Brain pericyte (primary cell): ENCODE results near the gene GMFB.

Experiments used
- DNase-seq: peaks from one replicate; pipeline ENCODE4 v3.0.0-alpha.2; 2012; ENCODE audit warnings: low read depth, low spot score

The GMFB gene

DNA sequence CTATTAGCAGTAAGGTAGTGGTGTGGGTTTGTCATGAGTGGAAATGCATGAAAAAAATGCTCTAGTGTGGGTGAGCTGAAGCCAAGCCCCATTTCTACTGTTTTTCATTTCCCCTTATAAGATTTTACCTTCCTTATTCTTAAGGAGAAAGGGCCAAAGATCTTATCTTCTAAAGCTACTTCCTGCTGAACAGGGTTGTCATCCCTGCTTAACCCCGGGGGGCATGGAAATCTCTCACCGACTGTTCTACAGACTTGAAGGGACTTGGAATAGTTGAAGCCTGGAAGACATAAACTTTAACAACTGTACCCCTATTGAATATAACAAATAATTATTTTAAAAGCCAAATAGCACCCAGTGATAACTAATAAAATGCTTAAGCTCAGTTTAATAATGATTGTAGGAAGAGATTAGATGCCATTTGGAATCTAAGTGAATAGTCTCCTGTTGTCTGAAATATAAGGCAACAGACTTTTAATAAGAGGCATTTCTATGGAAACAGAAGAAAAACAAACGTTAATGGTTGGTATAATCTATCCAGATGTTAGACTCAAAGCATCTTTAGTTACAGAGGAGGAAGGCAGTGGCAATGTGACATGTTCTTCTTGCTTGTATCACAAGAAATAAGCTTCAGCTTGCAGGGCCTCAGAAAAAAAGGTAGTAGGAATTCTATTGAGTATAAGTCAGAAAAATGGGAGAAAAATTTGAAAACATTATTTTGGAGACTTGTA, 1.8 kb upstream of the GMFB start:
- DNase-seq = no peak

GRCh38 chr14:54489731-54490444, 1.1 kb upstream of the GMFB start:
- DNase-seq = no peak

DNA sequence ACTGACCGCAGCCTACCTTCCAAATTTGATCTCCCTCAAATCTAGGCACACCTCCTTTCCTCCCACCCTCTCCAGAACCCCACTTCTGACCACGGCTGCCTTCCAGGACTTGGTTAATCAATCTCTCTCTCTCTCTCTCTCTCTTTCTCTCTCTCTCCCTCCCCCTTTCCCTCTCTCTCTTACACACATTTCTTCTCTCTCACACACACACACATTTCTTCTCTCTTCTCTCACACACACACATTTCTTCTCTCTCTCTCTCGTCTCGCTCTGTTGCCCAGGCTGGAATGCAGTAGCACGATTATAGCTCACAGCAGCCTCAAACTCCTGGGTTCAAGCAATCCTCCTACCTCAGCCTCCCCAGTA, 521 bp upstream of the GMFB start:
- no peak for DNase-seq

- DNase-seq = no peak
Measured at GRCh38 chr14:54488318-54488645, 498 bp downstream of the GMFB start.

DNA sequence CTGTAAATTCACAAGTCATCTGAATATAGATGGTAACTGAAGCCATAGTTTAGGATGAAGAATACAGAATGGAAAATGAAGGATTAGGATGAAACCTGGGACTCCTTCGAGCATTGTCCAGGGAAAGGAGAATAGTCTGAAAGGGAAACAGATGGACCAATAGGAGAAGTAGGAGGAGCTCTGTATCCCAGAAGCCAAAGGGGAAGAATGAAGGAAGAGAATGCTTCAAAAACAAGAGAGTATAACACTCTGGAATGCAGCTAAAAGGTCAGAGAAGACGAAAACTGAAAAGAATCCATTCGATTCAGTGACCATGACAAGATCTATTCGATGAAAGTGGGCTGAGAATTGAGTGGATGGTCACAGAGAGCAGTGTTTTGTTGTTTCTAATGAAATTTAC, 1.0 kb downstream of the GMFB start:
- no peak for DNase-seq

GRCh38 chr14:54486685-54487084, 2.1 kb downstream of the GMFB start:
- DNase-seq = no peak

DNA sequence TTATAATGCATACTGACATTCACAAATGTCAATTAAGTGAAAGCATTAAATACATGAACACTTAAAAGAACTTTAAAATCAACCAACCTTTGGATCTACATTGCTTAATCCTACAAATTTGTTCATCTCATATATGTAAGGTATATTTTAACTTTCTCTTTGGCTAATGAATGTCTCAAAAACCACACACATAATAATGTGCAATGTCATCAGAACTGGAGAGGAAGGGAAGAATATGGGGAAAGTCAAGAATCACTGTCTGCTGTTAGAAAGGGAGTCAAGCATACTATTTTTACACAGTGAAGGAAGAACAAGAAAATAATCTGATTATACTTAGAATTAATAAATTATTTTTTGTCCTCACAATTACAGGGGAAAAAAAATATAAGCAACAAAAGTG, 4.9 kb downstream of the GMFB start:
- DNase-seq = no peak

DNA sequence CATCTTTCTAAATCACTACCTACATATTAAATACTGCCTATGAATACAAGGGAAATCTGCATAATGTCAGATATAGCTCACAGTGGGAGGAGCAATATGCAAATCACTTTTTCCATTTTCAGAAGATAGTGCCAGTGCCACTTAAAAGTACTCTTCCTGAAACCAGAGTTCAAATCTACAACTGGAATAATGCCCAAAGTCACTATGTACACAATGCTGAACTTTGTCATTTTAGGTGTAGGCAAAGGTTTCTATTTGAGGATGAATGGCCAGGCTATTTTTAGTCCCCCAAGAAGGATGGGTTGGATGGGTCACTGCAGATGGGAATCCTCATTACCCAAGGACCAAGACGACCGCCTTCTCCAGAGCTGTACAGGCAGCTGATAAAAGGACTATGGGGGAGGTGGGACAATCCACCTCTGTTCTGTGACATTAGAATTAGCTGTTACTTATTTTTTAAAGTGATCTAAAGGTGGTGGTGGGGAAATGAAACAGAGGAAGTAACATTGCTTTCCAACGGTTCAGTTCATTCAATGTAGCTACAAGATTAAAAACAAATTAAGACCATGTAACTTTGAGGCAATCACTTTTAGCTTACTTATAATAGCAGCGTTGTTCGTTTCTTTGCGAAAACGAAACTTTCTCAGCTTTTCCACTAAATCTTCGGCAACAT, 5.6 kb downstream of the GMFB start:
- no peak for DNase-seq

DNA sequence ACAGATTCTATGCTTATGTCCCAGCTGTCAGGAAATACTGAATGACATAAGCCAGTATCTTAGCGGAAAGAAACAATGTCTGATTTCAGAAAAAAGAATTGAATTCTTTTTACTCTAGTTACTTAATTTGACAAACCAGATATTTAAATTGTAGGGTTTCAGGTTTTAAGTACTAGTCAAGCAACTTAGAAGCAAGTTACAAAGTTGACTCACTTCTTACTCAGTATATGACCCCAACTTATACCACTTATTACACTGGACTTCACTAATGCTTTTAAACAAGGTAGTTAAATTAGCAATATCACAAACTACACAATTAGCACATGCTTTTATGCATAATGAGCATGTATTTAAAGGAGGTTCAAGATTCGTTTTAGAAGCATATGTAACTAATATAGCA, 7.1 kb downstream of the GMFB start:
- DNase-seq = no peak

- no peak for DNase-seq
Measured at GRCh38 chr14:54480830-54481562, 7.8 kb downstream of the GMFB start.

GRCh38 chr14:54478636-54479215, 10.1 kb downstream of the GMFB start:
- no peak for DNase-seq

- no peak for DNase-seq
Measured at GRCh38 chr14:54475911-54476310, 12.9 kb downstream of the GMFB start.

DNA sequence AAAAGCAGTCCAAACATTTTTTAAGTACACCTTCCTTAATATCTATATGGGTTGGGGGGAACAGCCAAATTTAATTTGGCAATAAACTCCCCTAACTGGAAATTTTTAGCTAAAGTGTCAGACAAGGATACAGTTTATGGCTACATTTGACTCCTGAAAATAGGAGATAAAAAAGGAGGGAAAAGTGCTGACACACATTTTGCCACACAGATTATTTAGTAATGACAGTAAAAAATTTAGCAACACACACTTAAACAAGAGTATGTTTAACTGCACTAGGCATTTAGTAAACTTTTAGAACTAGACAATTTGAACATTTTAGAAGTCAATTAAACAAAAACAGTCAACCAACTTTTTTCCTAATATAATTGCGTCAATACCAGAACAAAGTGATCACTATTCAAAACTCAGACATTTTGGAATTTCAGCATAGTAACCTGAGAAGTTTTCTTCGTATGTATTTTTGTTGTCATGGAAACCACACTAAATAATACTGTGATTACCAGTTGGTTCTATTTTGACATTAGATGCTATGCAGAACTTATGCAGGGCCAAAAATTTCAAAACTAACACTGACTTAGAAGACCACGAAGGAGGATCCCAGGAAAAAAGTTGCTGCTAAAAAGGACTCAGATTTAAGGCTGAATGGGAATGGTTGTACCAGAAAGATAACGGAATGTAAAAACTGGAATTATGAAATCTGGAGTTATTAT, 13.4 kb downstream of the GMFB start:
- no peak for DNase-seq

- DNase-seq = no peak
Measured at GRCh38 chr14:54474232-54474793, 14.5 kb downstream of the GMFB start.

DNA sequence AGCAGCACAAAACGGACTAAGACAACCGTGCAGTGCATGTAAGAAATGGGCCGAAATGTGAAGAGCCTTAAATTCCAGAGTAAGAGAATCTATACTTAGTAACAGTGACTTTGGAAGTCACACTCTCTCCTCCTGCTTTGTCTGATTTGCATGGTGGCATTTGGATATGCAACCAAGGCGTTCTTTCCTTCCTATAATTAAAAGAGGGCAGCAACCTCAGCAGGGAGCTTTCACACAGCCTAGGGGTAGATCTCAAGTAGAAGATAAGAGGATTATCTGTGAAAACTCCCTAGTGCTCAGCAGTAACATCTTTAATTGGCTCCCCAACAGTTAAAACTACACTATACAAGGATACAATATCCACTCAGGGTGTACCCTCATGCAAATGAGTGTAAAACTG, 16.5 kb downstream of the GMFB start:
- DNase-seq = no peak

- DNase-seq = no peak
Measured at GRCh38 chr14:54471641-54472040, 17.1 kb downstream of the GMFB start.

DNA sequence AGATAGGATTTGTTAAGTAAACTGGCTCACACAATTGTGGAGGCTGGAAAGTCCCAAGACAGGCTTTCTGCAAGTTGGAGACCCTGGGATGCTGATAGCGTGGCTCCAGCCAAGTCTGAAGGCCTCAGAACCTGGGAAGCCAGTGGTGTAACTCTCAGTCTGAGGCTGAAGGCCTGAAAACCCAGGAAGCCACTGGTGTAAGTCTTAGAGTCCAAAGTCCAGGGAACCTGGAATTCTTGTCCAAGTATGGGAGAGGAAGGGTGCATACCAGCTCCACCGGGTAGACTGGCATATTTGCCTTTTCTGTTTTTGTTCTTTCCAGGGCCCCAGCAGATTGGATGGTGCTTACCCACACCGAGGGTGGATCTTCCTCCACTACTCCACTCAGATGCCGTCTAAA, 18.1 kb downstream of the GMFB start:
- no peak for DNase-seq

DNA sequence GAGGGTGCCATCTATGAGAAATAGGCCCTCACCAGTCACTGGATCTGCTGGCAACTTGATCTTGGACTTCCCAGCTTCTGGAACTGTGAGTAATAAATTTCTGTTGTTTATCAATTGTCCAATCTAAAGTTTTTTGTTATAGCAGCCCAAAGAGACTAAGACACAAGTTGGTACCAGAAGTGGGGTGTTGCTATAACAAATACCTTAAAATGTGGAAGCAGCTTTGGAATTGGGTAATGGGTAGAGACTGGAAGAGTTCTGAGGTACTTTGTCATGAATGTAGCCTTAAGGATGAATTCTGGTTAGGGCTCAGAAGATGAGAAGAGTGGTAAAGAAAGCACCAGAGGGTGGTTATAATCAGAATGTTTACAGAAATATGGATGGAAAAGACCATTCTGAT, 21.5 kb downstream of the GMFB start:
- no peak for DNase-seq

GRCh38 chr14:54465654-54466053, 23.1 kb downstream of the GMFB start:
- no peak for DNase-seq

DNA sequence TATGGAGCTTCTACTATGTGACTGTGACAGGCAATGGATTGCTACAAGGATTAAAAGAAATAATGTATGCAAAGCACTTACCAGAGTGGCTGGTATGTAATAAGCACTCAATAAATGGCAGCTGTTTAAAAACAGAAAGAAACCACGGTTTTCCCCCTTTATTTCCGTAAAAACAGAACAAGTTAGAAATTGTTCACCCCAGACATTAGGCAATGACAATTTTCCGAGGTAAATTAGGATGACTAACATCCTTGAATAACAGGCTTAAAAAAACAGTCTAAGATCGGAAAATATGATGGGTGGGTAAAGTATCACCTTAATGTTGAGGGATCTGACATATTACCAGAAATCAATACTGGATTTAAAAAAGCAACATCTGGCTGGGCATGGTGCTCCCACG, 26.7 kb downstream of the GMFB start:
- DNase-seq = no peak

DNA sequence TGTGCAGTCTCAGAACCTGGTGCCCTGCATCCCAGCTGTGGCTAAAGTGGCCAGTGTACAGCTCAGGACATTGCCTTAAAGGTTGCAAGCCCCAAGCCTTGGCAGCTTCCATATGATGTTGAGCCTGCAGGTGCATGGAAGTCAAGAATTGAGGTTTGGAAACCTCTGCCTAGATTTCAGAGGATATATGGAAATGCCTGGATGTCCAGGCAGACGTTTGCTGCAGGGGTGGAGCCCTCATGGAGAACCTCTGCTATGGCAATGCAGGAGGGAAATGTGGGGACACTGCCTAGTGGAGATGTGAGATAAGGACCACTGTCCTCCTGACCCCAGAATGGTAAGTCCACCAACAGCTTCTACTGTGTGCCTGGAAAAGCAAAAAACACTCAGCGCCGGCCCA, 29.7 kb downstream of the GMFB start:
- no peak for DNase-seq
